Coronary artery (tissue), 2 donors: Measurements from ENCODE around the gene TWIST2.

Experiments
- DNase-seq: peaks from one replicate; pipeline ENCODE4 v3.0.0-alpha.2; 2017; ENCODE audit warnings: low spot score
- H3K27ac ChIP-seq, 2 donors: fragments of 200-600 bp; sonication (generic); one replicate each; pipeline ENCODE4 v1.5.1; 2016 to 2019
- H3K4me3 ChIP-seq: fragments of 200-600 bp; sonication (generic); 2 replicates; pipeline ENCODE4 v1.5.1; 2016; ENCODE audit warnings: mild to moderate bottlenecking, moderate library complexity
- TF ChIP-seq, protein P1 (sequence below): fragments of 200-600 bp; sonication (generic); IDR thresholded peaks from one replicate; pipeline ENCODE4 v1.5.1; 2019; ENCODE audit warnings: antibody characterized with exemption

The TWIST2 gene

GRCh38 chr2:238818561-238818960, 29.3 kb upstream of the TWIST2 start:
- TF ChIP-seq, protein P1, sequence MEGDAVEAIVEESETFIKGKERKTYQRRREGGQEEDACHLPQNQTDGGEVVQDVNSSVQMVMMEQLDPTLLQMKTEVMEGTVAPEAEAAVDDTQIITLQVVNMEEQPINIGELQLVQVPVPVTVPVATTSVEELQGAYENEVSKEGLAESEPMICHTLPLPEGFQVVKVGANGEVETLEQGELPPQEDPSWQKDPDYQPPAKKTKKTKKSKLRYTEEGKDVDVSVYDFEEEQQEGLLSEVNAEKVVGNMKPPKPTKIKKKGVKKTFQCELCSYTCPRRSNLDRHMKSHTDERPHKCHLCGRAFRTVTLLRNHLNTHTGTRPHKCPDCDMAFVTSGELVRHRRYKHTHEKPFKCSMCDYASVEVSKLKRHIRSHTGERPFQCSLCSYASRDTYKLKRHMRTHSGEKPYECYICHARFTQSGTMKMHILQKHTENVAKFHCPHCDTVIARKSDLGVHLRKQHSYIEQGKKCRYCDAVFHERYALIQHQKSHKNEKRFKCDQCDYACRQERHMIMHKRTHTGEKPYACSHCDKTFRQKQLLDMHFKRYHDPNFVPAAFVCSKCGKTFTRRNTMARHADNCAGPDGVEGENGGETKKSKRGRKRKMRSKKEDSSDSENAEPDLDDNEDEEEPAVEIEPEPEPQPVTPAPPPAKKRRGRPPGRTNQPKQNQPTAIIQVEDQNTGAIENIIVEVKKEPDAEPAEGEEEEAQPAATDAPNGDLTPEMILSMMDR, result no peak
- Histone ChIP-seq H3K27ac (no peak overlapping the region), H3K4me3 (no peak overlapping the region)
- no peak for DNase-seq

- Histone ChIP-seq H3K27ac (no peak overlapping the region), H3K4me3 (no peak overlapping the region)
- DNase-seq, result no peak
- TF ChIP-seq, protein P1, result no peak
Observed at GRCh38 chr2:238820197-238820596, 27.7 kb upstream of the TWIST2 start.

DNA sequence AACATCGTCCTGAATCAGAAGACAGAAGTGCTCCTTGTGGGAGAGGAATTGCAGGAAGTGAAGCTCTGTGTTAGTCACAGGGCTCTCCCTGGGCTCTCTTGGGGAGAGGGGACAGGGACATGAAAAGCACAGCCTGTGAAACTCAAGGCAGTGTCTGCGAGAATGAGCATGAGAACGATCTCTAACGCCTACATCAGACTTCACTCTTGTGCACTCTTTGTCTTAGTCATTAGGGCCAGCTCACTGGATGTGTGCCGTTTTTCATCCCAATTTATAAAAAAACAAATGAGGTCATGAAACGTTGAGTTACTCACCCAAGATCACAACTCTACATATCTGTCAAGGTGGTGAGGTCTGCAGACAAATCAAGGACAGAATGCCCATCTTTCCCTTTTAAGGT, 27.0 kb upstream of the TWIST2 start:
- no peak for DNase-seq
- Histone ChIP-seq H3K27ac (no peak overlapping the region), H3K4me3 (no peak overlapping the region)
- TF ChIP-seq, protein P1, result no peak

- TF ChIP-seq, protein P1, result no peak
- H3K4me3 ChIP-seq, result no peak overlapping the region
- H3K27ac ChIP-seq, result no peak overlapping the region
- no peak for DNase-seq
Observed at GRCh38 chr2:238821391-238821790, 26.5 kb upstream of the TWIST2 start.

- DNase-seq, result no peak
- TF ChIP-seq, protein P1, result no peak
- Histone ChIP-seq H3K4me3 (no peak overlapping the region), H3K27ac (no peak overlapping the region)
Observed at GRCh38 chr2:238821944-238822670, 25.8 kb upstream of the TWIST2 start.

GRCh38 chr2:238822955-238823354, 24.9 kb upstream of the TWIST2 start:
- no peak overlapping the region for H3K4me3 ChIP-seq
- TF ChIP-seq, protein P1, result no peak
- DNase-seq, result no peak
- H3K27ac ChIP-seq, result no peak overlapping the region

DNA sequence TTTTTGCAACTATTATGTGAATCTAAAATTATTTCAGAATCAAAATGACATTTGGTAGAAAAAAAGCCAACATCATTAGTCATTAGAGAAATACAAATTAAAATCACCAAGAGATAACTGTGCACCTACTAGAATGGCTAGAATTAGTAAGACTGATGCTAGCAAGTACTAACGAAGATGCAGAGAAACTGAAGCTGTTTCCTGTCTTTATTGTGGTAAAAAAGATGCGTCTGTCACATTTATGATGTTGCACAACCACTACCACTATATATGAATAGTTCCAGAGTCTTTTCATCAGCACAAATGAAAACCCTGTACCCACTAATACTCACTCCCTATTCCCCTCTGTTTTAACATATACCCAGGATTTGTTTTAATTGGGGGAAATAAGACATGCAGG, 16.7 kb upstream of the TWIST2 start:
- H3K4me3 ChIP-seq, result no peak overlapping the region
- DNase-seq, result no peak
- TF ChIP-seq, protein P1, result no peak
- H3K27ac ChIP-seq, result no peak overlapping the region
